ENCODE results near the gene NR5A2.

NR5A2 gene

DNA sequence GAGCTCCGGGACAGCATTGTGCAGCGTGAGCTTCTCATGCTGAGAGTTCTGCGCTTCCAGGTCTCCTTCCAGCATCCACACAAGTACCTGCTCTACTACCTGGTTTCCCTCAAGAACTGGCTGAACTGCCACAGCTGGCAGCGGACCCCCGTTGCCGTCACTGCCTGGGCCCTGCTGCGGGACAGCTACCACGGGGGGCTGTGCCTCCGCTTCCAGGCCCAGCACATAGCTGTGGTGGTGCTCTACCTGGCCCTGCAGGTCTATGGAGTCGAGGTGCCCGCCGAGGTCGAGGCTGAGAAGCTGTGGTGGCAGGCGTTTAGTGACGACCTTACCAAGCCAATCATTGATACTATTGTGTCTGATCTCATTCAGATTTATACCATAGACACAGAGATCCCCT, 186.4 kb downstream of the NR5A2 start:
- DNase-seq = no peak

DNA sequence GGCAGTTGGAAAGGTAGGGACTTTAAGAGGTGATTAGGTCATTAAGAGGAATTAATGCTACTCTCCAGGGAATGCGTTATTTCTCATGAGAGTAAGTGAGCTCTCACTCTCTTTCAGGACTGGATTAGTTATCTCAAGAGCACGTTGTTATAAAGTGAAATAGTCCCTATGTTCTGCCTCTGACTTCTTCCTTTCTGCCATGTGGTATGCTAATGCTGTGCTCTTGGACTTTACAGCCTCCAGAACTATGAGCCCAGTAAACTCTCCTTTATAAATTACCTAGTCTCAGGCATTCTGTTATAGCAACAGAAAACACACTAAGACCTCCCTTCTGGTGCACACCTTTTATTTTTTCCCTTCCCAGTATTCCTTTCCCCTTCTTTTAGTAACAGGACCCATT, 187.8 kb downstream of the NR5A2 start:
- no peak for DNase-seq

DNA sequence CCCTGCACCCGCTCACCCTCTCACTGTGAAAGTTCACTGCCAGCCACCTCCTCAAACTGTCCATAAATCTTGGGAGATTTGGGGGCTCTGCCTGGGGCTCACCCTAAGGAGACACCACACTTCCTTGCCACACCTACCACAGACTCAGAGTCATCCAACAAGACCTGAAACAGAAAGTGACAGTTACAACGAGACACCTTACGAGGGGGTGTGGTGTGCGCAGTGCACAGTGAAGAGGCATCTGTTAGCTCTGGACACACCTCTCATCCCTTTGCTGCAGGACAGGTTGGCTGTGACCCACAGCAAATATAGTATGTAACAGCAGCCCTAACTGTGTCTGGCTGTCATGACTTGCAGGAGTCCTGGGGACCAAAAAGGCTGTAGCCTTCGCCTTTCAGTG, 190.2 kb downstream of the NR5A2 start:
- DNase-seq = no peak

DNA sequence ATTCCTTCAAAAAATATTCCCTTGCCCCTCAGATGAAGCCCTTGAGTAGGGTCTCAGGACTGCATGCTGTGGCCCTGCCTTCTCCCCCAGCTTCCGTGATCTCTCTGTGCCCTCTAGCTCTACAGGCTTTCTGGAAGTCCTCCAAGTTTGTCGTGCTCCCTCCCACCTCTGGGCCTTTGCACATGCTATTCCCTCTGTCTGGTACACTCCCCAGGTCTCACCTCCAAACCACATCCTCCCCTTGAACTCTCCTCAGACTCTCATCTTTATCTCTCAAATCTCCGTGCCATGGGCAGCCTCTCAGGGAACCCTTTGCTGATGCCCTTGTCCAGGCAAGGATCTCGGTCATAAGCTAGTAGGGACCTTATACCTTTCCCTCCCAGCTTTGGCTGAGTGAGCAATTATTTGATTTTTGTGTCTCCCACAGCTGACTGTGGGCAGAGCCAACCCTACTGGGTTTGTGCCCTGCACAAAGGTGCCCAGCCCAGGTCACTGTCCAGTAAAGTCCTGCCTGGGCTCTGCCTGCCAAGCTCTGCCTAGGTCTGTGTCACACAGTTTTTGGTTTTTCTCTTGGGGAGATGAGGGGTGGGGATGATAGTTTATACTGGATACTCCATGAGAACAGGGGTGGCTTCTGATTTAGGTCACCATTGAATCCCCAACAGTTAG, 194.2 kb downstream of the NR5A2 start:
- no peak for DNase-seq

DNA sequence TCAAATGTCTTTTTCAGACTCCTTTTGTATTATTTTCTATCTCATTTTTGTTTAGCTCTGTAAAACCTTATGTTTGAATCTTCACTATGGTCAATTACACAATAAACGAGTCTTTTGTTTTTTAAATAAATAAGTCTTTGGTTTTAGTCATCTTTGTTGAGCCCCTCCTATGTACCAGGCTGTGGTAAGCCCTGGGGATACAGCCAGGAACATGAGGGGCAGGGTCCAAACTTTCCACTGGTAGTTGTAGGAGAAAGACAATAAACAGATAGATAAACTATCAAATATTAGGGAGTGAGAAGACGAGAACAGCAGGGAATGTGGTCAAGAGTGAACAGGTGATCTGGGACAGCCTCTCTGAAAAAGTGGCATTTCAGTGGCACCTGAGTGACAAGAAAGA, 195.7 kb downstream of the NR5A2 start:
- DNase-seq = no peak

DNA sequence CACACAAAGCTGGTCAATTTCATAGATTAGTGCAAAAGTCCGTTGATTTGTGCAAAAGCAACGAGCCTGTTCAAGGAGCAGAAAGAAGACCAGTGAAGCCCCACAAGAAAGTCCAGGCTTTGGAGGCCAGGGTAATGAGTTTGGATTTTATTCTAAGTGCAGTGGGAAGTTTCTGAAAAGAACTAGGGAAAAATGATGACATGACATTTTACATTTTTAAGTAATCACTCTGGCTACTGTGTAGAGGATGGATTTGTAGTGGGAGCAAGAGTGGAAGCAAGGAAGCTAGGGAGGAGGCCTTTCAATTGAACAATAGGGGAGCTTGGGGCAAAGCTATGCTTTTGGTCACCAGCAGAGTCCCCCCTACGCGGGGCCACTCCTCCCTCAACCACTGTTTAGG, 196.1 kb downstream of the NR5A2 start:
- DNase-seq = no peak

DNA sequence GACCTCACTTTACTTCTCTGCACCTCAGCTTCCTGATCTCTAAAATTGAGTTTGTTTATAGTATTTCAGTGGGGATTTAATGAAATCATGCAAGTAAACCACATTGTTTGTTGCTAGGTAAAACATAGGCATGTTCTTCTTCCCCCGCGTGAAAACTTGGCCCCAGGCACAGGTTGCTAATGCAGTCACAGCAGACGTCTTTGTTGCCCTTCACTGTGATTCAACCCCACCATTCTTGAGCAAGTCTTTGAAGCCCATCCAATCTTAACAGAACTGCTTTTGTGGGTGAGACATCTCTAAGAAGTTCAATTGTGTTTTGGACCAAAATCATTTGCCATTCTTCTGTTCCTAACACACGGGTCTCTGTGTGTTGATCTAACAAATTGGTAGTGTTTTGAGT, 196.8 kb downstream of the NR5A2 start:
- no peak for DNase-seq

DNA sequence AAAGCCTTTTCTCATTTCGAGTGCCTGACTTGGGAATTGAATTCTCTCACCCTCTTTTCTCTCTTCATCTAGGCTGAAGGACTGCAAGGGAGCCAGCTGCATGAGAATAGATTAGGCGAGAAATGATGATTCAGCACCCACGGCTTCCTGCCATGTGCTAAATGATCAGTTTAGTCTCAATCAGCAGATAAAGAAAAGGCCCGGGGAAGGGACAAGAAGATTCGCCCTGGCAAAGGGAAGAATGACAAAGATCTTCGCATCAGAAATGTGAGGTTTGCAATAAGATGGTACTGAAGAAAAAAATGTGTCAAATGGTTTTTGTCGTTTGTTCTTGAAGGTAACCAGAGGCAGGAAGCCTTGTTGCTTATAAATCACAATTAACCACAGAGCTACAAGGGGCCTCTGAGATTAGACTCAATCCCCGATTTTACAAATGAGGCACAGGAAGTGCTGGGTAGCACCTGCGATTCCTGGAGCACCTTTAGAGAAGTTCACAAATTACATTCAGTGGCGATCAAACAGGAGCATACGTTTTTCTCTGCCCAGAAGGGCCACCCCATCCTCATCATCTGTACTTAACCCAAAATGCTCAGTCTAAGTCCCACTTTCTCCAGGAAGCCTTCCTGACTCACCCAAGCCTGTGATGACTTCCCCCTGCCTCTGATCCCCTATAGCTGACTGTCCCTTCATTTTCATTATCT, 198.9 kb downstream of the NR5A2 start:
- no peak for DNase-seq

DNA sequence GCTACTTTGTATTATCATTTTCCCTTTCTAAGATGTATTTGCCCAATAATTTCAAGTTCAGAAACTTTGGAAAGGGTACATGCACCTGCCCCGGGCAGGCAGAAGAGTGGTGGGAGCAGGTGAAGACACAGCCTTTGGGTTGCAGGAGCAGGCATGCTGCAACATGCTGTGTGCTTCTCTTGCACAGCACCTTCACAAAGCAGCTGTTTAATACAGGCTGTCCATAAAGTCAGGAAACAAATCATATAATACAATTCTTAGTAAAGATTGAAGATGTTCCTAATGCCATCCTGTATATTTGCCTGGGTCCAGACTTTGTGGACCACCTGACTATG, 199.4 kb downstream of the NR5A2 start:
- no peak for DNase-seq

Measured in activated gamma-delta T cell (primary cell).